Gastrocnemius medialis (tissue), 4 donors: ENCODE data around the gene DNAJB12. TPM values are rescaled to one million over a fixed set of nuclear protein-coding genes. Genes with fewer than 3 reads are reported as not detected.

Source experiments
- ATAC-seq, 2 donors: fragments of 150-250 bp; one replicate each; pipeline ENCODE4 v1.9.1; 2016
- DNase-seq, 2 donors: peaks; one replicate each; pipeline ENCODE4 v3.0.0-alpha.2; 2019
- H3K27ac ChIP-seq, 4 donors: fragments of 200-600 bp; sonication (generic); 1 replicate in 1 of 4; 2 replicates in 3 of 4; pipeline ENCODE4 v1.5.1; 2016 to 2018; ENCODE audit warnings: mild to moderate bottlenecking in 2 of 4, moderate library complexity in 1 of 4
- H3K27me3 ChIP-seq, 3 donors: fragments of 200-600 bp; sonication (generic) in 2 of 3; 1 replicate in 1 of 3; 2 replicates in 2 of 3; pipeline versions ENCODE4 v1.5.1 to v1.6.0; 2016 to 2019; ENCODE audit warnings: mild to moderate bottlenecking in 1 of 3, moderate library complexity in 1 of 3
- H3K36me3 ChIP-seq, 2 donors: fragments of 200-600 bp; sonication (generic) in 1 of 2; one replicate each; pipeline ENCODE4 v1.5.1; 2017 to 2018
- H3K4me1 ChIP-seq, 2 donors: fragments of 200-600 bp; sonication (generic) in 1 of 2; one replicate each; pipeline ENCODE4 v1.5.1; 2016 to 2017; ENCODE audit warnings: mild to moderate bottlenecking in 2 of 2
- H3K4me3 ChIP-seq, 4 donors: fragments of 200-600 bp; sonication (generic) in 3 of 4; 1 replicate in 1 of 4; 2 replicates in 3 of 4; pipeline ENCODE4 v1.5.1; 2016 to 2019; ENCODE audit warnings: mild to moderate bottlenecking in 2 of 4
- H3K9me3 ChIP-seq, 3 donors: fragments of 200-600 bp; sonication (generic) in 2 of 3; 1 replicate in 1 of 3; 2 replicates in 2 of 3; pipeline ENCODE4 v1.5.1; 2016 to 2019
- CTCF ChIP-seq, 5 experiments: fragments of 450-650 bp in 3 of 5; fragments of 200-600 bp in 2 of 5; sonication (generic) in 2 of 5; IDR thresholded peaks in 4 of 5; conservative IDR thresholded peaks in 1 of 5; 1 replicate in 4 of 5; 2 replicates in 1 of 5; pipeline ENCODE4 v1.5.1; 2016 to 2019; ENCODE audit warnings: antibody characterized with exemption in 5 of 5, mild to moderate bottlenecking in 3 of 5, moderate library complexity in 3 of 5
- POLR2A ChIP-seq, 2 donors: fragments of 450-650 bp; IDR thresholded peaks; one replicate each; pipeline ENCODE4 v1.6.1; 2017; ENCODE audit warnings: antibody characterized with exemption in 2 of 2, mild to moderate bottlenecking in 2 of 2, moderate library complexity in 2 of 2
- in situ Hi-C, 4 donors: fragments of 200-750 bp; cut with MboI; loops; one replicate each; pipeline versions ENCODE4 v1.15.0 to v1.8.0; 2017; ENCODE audit warnings: low sequenced_read_pairs in 4 of 4
- intact Hi-C: fragments of 100-400 bp; cut with DNase I; formaldehyde crosslinking; loops from one replicate; pipeline ENCODE4 v1.15.1; 2023; ENCODE audit warnings: low total_unique reads
- total RNA-seq, 4 donors: library from RNA; depleted of rRNA; stranded (reverse); fragments of >200 nt; gene quantifications; one replicate each; pipeline versions ENCODE4 v1.1.0 to v1.2.3, GENCODE V29; 2016

DNAJB12 gene
- total RNA-seq, 4 donors from 2014 or later, result 35.8 to 49.7 (median 39.0) TPM

GRCh38 chr10:72321248-72322029 lies 33.3 kb downstream of the DNAJB12 start:
- Histone ChIP-seq H3K4me1 (peaks cover 57 to 66% of the 10 kb centered on the region in 2 donors), H3K27ac (peak overlapping the region; percentile 92 to 97 (median 96)), H3K9me3 (no peaks in the 10 kb centered on the region), H3K27me3 (no peaks in the 10 kb centered on the region), H3K4me3 (no peak overlapping the region), H3K36me3 (no peaks in the 10 kb centered on the region)
- in situ Hi-C loops (loop anchor here in 1 of 4 donors (5.0 kb wide), 1 partner anchor 104 kb away; the partner anchor contains the start of genes ANAPC16 and ASCC1), intact Hi-C loops (no loop called here)
- no peak for DNase-seq
- no peak for TF ChIP-seq CTCF (IDR thresholded peaks at IDR 0.05 in 4 of 5, conservative IDR thresholded peaks at IDR 0.05 in 1 of 5)
- no peak for TF ChIP-seq POLR2A (IDR thresholded peaks at IDR 0.05)
- no peak for ATAC-seq

- DNase-seq (peak; percentile 76 to 88), ATAC-seq (peak; percentile 39 to 44)
- Histone ChIP-seq H3K4me3 (no peak overlapping the region), H3K27me3 (no peaks in the 10 kb centered on the region), H3K27ac (peak overlapping the region; percentile 92 to 97 (median 96)), H3K9me3 (no peaks in the 10 kb centered on the region), H3K4me1 (peaks cover 61 to 69% of the 10 kb centered on the region in 2 donors), H3K36me3 (no peaks in the 10 kb centered on the region)
- peak; percentile 62 to 67 for TF ChIP-seq POLR2A (IDR thresholded peaks at IDR 0.05)
- no peak for TF ChIP-seq CTCF (IDR thresholded peaks at IDR 0.05 in 4 of 5, conservative IDR thresholded peaks at IDR 0.05 in 1 of 5)
- intact Hi-C loops, result no loop called here
- in situ Hi-C loops, result loop anchor here in 1 of 4 donors (5.0 kb wide), 1 partner anchor 103 kb away; the partner anchor contains the start of genes ANAPC16 and ASCC1
Observed at GRCh38 chr10:72320676-72321247, 34.0 kb downstream of the DNAJB12 start.

- Histone ChIP-seq H3K36me3 (no peaks in the 10 kb centered on the region), H3K4me3 (peak overlapping the region; percentile 45 to 60 (median 48)), H3K27me3 (no peaks in the 10 kb centered on the region), H3K27ac (peak overlapping the region; percentile 92 to 97 (median 96)), H3K9me3 (no peaks in the 10 kb centered on the region), H3K4me1 (peaks cover 61 to 69% of the 10 kb centered on the region in 2 donors)
- DNase-seq, result peak; percentile 90 to 93
- intact Hi-C loops, result loop anchor here (1.0 to 10.0 kb wide), 2 partner anchors 11 to 455 kb away; no protein-coding TSS in a partner anchor
- TF ChIP-seq POLR2A (IDR thresholded peaks at IDR 0.05) (peak; percentile 67 to 82), CTCF (IDR thresholded peaks at IDR 0.05 in 4 of 5, conservative IDR thresholded peaks at IDR 0.05 in 1 of 5) (no peak)
- in situ Hi-C loops, result loop anchor here in 3 of 4 donors (5.0 to 10.0 kb wide), 3 partner anchors 85 to 102 kb away; partner anchors contain the start of genes ANAPC16 (in 1 of the 3) and ASCC1 (in 1 of the 3)
- ATAC-seq, result peak; percentile 50 to 59
Observed at GRCh38 chr10:72319416-72320254, 35.1 kb downstream of the DNAJB12 start.
